ENCODE data around the gene ARHGEF12.

GRCh38 chr11:120501976-120502755 is 166.0 kb downstream of the ARHGEF12 start:
- TF ChIP-seq, protein P1, sequence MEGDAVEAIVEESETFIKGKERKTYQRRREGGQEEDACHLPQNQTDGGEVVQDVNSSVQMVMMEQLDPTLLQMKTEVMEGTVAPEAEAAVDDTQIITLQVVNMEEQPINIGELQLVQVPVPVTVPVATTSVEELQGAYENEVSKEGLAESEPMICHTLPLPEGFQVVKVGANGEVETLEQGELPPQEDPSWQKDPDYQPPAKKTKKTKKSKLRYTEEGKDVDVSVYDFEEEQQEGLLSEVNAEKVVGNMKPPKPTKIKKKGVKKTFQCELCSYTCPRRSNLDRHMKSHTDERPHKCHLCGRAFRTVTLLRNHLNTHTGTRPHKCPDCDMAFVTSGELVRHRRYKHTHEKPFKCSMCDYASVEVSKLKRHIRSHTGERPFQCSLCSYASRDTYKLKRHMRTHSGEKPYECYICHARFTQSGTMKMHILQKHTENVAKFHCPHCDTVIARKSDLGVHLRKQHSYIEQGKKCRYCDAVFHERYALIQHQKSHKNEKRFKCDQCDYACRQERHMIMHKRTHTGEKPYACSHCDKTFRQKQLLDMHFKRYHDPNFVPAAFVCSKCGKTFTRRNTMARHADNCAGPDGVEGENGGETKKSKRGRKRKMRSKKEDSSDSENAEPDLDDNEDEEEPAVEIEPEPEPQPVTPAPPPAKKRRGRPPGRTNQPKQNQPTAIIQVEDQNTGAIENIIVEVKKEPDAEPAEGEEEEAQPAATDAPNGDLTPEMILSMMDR (IDR thresholded peaks at IDR 0.05), result no peak
- TF ChIP-seq EZH2 (IDR thresholded peaks at IDR 0.05; ENCODE audit: borderline replicate concordance, insufficient read depth, low read depth, low read length, poor library complexity, severe bottlenecking), result no peak
